T-cell (primary cell): ENCODE results near the gene EFCAB8. TPM values are rescaled to one million over a fixed set of nuclear protein-coding genes. Genes with fewer than 3 reads are reported as not detected.
"Not testable (repeated sequence)": the region's sequence is repeated elsewhere in the genome, so short reads cannot be mapped to it uniquely, and the experiment has no call there.

ENCODE experiments used
- ATAC-seq, 4 experiments: fragments of 200-7000 bp in 3 of 4; fragments of 150-1000 bp in 1 of 4; cut with Tn5 transposase; replicated peaks in 1 of 4; 1 replicate in 3 of 4; 2 replicates in 1 of 4; pipeline ENCODE4 v1.10.0; 2021; ENCODE audit warnings: moderate library complexity in 3 of 4, mild to moderate bottlenecking in 2 of 4, moderate number of reproducible peaks in 1 of 4
- CTCF ChIA-PET, 2 donors: fragments of 300-600 bp; sonication (Branson Sonifier 250); formaldehyde crosslinking; loops; one replicate each; lab custom pipeline; 2022; ENCODE audit warnings: antibody characterized with exemption in 2 of 2; lab: Charles Lee
- POLR2A ChIA-PET, 2 donors: fragments of 300-600 bp; sonication (Branson Sonifier 250); formaldehyde crosslinking; loops; one replicate each; lab custom pipeline; 2022; ENCODE audit warnings: antibody characterized with exemption in 2 of 2; lab: Charles Lee
- DNase-seq, 35 experiments: peaks; one replicate each; pipeline versions ENCODE4 v3.0.0 to v3.0.0-alpha.2; 2013 to 2023
- H3K27ac ChIP-seq: one replicate; pipeline ENCODE4 v1.5.1; 2013; ENCODE audit warnings: low read length
- H3K27me3 ChIP-seq, 2 experiments: replicated peaks in 1 of 2; 1 replicate in 1 of 2; 2 replicates in 1 of 2; pipeline versions ENCODE4 v1.6.1 to v1.7.0; 2013; ENCODE audit warnings: low read length in 1 of 2, mixed read lengths in 1 of 2; ENCODE audit not compliant: control insufficient read depth in 2 of 2, insufficient read depth in 2 of 2; ENCODE audit errors: extremely low read depth in 1 of 2
- H3K36me3 ChIP-seq, 2 donors: 1 replicate in 1 of 2; 2 replicates in 1 of 2; pipeline versions ENCODE4 v1.6.1 to v1.7.0; 2013; ENCODE audit warnings: low read length in 1 of 2; ENCODE audit not compliant: control insufficient read depth in 2 of 2, insufficient read depth in 1 of 2; ENCODE audit errors: extremely low read depth in 1 of 2
- H3K4me1 ChIP-seq, 2 experiments: 1 replicate in 1 of 2; 2 replicates in 1 of 2; pipeline versions ENCODE4 v1.6.1 to v1.7.0; 2013; ENCODE audit warnings: low read length in 2 of 2, mixed read lengths in 1 of 2; ENCODE audit not compliant: insufficient read depth in 2 of 2, control insufficient read depth in 1 of 2; ENCODE audit errors: extremely low read depth in 1 of 2
- H3K4me3 ChIP-seq, 2 donors: 1 replicate in 1 of 2; 2 replicates in 1 of 2; pipeline versions ENCODE4 v1.5.1 to v1.7.0; 2013; ENCODE audit warnings: mild to moderate bottlenecking in 2 of 2, low read length in 1 of 2, moderate library complexity in 1 of 2; ENCODE audit not compliant: control insufficient read depth in 1 of 2; ENCODE audit errors: extremely low read depth in 1 of 2
- H3K9me3 ChIP-seq: 2 replicates; pipeline ENCODE4 v1.7.0; 2013
- H3K27ac Mint-ChIP-seq, 2 donors: one replicate each; pipeline ENCODE4 v1.8.0; 2020 to 2021; ENCODE audit warnings: mild to moderate bottlenecking in 2 of 2, mixed read lengths in 2 of 2
- H3K27me3 Mint-ChIP-seq, 2 donors: one replicate each; pipeline ENCODE4 v1.8.0; 2021 to 2022; ENCODE audit warnings: mixed read lengths in 2 of 2
- H3K36me3 Mint-ChIP-seq: one replicate; pipeline ENCODE4 v1.8.0; 2021; ENCODE audit warnings: mixed read lengths
- H3K4me1 Mint-ChIP-seq, 3 donors: one replicate each; pipeline ENCODE4 v1.8.0; 2020 to 2022; ENCODE audit warnings: mixed read lengths in 3 of 3, mild to moderate bottlenecking in 1 of 3
- H3K4me3 Mint-ChIP-seq, 3 donors: one replicate each; pipeline ENCODE4 v1.8.0; 2020 to 2022; ENCODE audit warnings: mild to moderate bottlenecking in 3 of 3, mixed read lengths in 3 of 3, moderate library complexity in 3 of 3
- H3K9me3 Mint-ChIP-seq, 3 donors: one replicate each; pipeline ENCODE4 v1.8.0; 2020 to 2022; ENCODE audit warnings: mixed read lengths in 3 of 3
- WGBS: methylation state at CpG from one replicate; pipeline ENCODE4 v1.1.5; 2013; ENCODE audit warnings: missing lambda C conversion rate; ENCODE audit not compliant: insufficient coverage; 5-methylcytosine and 5-hydroxymethylcytosine counted together
- total RNA-seq, 35 experiments: library from RNA in 6 of 35; stranded (reverse) in 6 of 35; fragments of 120-200 nt in 1 of 35; gene quantifications; one replicate each; pipeline versions ENCODE4 v1.2.1 to v1.2.4 and lab custom pipeline; 2013 to 2026

The EFCAB8 gene
- total RNA-seq, 5 donors from 2014 or later (not counting 1 experiment from before 2014, with no cell fraction given) = 0.80 to 1.5 (median 1.2) TPM

DNA sequence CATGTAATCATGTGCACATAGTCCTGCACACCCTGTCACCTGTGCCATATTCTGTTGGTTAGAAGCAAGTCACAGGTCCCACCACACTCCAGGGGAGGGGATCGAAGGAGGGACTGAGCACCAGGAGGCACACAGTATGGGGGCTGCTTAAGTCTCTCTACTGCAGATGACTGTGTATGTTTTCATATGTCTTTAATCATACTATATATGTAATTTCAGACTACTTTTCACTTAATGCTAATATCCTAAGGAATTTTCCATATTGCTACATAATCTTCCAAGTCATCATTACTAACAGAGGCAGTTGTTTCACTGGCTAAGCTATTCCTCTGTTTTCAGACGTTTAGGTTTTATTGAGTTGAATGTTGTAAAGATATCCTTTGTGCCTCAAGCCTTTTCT, 10.8 kb downstream of the EFCAB8 start:
- Mint-ChIP-seq H3K9me3 (no peaks in the 10 kb centered on the region), H3K27ac (no peak overlapping the region), H3K4me3 (no peak overlapping the region), H3K36me3 (peaks cover 11% of the 10 kb centered on the region), H3K27me3 (no peaks in the 10 kb centered on the region), H3K4me1 (no peaks in the 10 kb centered on the region)
- no peaks in the 10 kb centered on the region for H3K9me3 ChIP-seq
- H3K4me1 ChIP-seq = no peaks in the 10 kb centered on the region
- DNase-seq (no peak), ATAC-seq (no peak)
- POLR2A ChIA-PET = interaction anchor here (0.7 kb wide), 2 partner anchors 12 to 13 kb away, joined by 4 to 5 read pairs; no protein-coding TSS in a partner anchor
- peaks cover 0 to 3% of the 10 kb centered on the region in 2 donors for H3K36me3 ChIP-seq
- WGBS = no CpG with 5 or more reads among the region's 2 CpGs
- H3K4me3 ChIP-seq = no peak overlapping the region
- H3K27ac ChIP-seq = no peak overlapping the region
- H3K27me3 ChIP-seq = no peaks in the 10 kb centered on the region
- CTCF ChIA-PET = no interaction called here

GRCh38 chr20:32870526-32870925, 11.8 kb downstream of the EFCAB8 start:
- POLR2A ChIA-PET, H3K27ac ChIP-seq, H3K4me1 ChIP-seq, H3K9me3 ChIP-seq, H3K4me3 ChIP-seq, ATAC-seq, H3K4me1 Mint-ChIP-seq, H3K36me3 ChIP-seq, CTCF ChIA-PET, H3K4me3 Mint-ChIP-seq, H3K27ac Mint-ChIP-seq, DNase-seq, H3K27me3 Mint-ChIP-seq, H3K9me3 Mint-ChIP-seq, H3K27me3 ChIP-seq: not testable (repeated sequence)
- 80% methylated on average over 1 of the region's 3 CpGs for WGBS
- peaks cover 11% of the 10 kb centered on the region for H3K36me3 Mint-ChIP-seq

DNA sequence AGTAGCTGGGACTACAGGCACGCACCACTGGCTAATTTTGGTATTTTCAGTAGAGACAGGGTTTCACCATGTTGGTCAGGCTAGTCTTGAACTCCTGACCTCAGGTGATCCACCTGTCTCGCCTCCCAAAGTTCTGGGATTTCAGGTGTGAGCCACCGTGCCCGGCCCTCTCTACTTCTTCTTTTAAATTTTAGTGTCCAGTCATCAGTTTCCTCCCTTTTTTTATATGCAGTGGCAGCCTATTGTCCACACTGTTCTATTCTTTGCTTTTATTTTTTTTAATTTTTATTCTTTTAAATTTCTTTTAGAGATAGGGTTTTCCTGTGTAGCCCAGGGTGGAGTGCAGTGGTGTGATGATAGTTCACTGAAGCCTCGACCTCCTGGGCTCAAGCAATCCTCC, 12.3 kb downstream of the EFCAB8 start:
- ChIA-PET POLR2A (no interaction called here), CTCF (no interaction called here)
- Mint-ChIP-seq H3K9me3 (no peaks in the 10 kb centered on the region), H3K4me3 (no peak overlapping the region), H3K27ac (no peak overlapping the region), H3K4me1 (no peaks in the 10 kb centered on the region), H3K27me3 (no peaks in the 10 kb centered on the region), H3K36me3 (peaks cover 15% of the 10 kb centered on the region)
- no peak overlapping the region for H3K27ac ChIP-seq
- no peaks in the 10 kb centered on the region for H3K27me3 ChIP-seq
- H3K4me3 ChIP-seq = no peak overlapping the region
- peaks cover 3 to 7% of the 10 kb centered on the region in 2 donors for H3K36me3 ChIP-seq
- ATAC-seq = no peak
- 83% methylated on average over 1 of the region's 5 CpGs for WGBS
- no peak for DNase-seq
- no peaks in the 10 kb centered on the region for H3K9me3 ChIP-seq
- H3K4me1 ChIP-seq = no peaks in the 10 kb centered on the region

DNA sequence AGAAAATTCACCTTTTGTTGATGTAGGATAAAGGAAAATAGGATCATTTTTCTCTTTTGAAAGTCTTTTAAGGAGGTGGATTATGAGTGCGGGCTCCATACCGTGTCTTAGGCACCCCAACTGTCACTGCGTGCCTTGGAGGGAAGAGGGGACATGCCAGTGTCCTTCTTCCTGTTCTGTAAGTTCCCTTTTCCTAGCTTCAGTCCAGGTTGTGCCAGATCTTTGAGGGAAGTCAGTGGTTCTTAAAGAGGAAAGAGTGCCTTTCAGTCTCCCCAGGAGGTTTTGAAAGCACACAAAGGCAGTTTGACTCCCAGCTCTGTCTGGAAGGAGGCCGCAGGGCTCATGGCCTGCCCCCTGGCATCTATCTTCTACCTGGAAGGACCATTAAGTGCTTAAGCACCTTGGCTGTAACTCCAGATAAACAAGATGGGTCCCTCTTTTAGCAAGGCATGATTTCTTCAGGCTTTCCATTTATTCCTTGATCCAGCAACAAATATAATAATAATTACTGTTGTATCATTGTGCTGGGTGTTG, 13.0 kb downstream of the EFCAB8 start:
- no peak overlapping the region for H3K27ac Mint-ChIP-seq
- H3K27me3 Mint-ChIP-seq = no peaks in the 10 kb centered on the region
- peaks cover 15% of the 10 kb centered on the region for H3K36me3 Mint-ChIP-seq
- no peaks in the 10 kb centered on the region for H3K27me3 ChIP-seq
- ATAC-seq = no peak
- CTCF ChIA-PET = no interaction called here
- no peak for DNase-seq
- no peaks in the 10 kb centered on the region for H3K4me1 ChIP-seq
- WGBS = 71% methylated on average over 4 of the region's 4 CpGs
- H3K9me3 ChIP-seq = no peaks in the 10 kb centered on the region
- H3K36me3 ChIP-seq = peaks cover 6 to 7% of the 10 kb centered on the region in 2 donors
- H3K9me3 Mint-ChIP-seq = no peaks in the 10 kb centered on the region
- no peak overlapping the region for H3K4me3 ChIP-seq
- POLR2A ChIA-PET = no interaction called here
- no peak overlapping the region for H3K4me3 Mint-ChIP-seq
- H3K4me1 Mint-ChIP-seq = no peaks in the 10 kb centered on the region
- no peak overlapping the region for H3K27ac ChIP-seq

DNA sequence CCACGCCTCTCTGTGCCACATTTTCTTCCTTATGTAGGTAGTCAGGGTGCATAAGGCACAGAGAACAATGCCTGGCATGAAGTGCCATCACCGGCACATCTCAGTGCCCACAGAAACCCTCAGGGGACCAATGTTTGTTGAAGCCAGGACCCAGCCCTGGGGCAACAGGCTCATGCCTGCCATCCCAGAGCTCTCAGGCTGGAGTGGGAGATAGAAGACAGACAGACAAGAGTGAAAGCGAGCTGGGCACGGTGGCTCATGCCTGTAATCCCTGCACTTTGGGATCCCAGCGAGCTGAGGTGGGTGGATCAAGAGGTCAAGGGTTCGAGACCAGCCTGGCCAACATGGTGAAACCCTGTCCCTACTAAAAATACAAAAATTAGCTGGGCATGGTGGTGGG, 13.5 kb downstream of the EFCAB8 start:
- H3K4me3 ChIP-seq = no peak overlapping the region
- ChIA-PET CTCF (no interaction called here), POLR2A (no interaction called here)
- H3K9me3 ChIP-seq = no peaks in the 10 kb centered on the region
- H3K27ac ChIP-seq = no peak overlapping the region
- peaks cover 15% of the 10 kb centered on the region for H3K36me3 Mint-ChIP-seq
- no peak overlapping the region for H3K27ac Mint-ChIP-seq
- no peaks in the 10 kb centered on the region for H3K9me3 Mint-ChIP-seq
- no peak for ATAC-seq
- H3K4me1 Mint-ChIP-seq = no peaks in the 10 kb centered on the region
- H3K4me3 Mint-ChIP-seq = no peak overlapping the region
- no peaks in the 10 kb centered on the region for H3K27me3 Mint-ChIP-seq
- no peak for DNase-seq
- H3K27me3 ChIP-seq = no peaks in the 10 kb centered on the region
- H3K36me3 ChIP-seq = peaks cover 6 to 7% of the 10 kb centered on the region in 2 donors
- 100% methylated on average over 1 of the region's 6 CpGs for WGBS
- H3K4me1 ChIP-seq = no peaks in the 10 kb centered on the region

GRCh38 chr20:32875673-32876072, 16.9 kb downstream of the EFCAB8 start:
- Histone ChIP-seq H3K4me1 (no peaks in the 10 kb centered on the region), H3K27ac (no peak overlapping the region), H3K27me3 (no peaks in the 10 kb centered on the region), H3K9me3 (no peaks in the 10 kb centered on the region), H3K4me3 (no peak overlapping the region), H3K36me3 (peaks cover 5 to 6% of the 10 kb centered on the region in 2 donors)
- Mint-ChIP-seq H3K4me3 (no peak overlapping the region), H3K9me3 (no peaks in the 10 kb centered on the region), H3K4me1 (no peaks in the 10 kb centered on the region), H3K36me3 (peaks cover 4% of the 10 kb centered on the region), H3K27ac (no peak overlapping the region), H3K27me3 (no peaks in the 10 kb centered on the region)
- CTCF ChIA-PET = interaction anchor here in 1 of 2 donors (0.5 kb wide), 1 partner anchor 34 kb away, joined by 3 read pairs; no protein-coding TSS in a partner anchor
- WGBS = 93% methylated on average over 9 of the region's 9 CpGs
- ATAC-seq = no peak
- POLR2A ChIA-PET = no interaction called here
- DNase-seq = no peak
